Activated CD8-positive, alpha-beta memory T cell treated with anti-CD3 and anti-CD28 coated beads, Interleukin-2, amount 50 U/mL, for 1 hour (primary cell): ENCODE data around the gene PRKAG1.

ENCODE experiments used
- DNase-seq: peaks from one replicate; pipeline ENCODE4 v3.0.0-alpha.2; 2020; ENCODE audit errors: extremely low read depth

Gene PRKAG1

DNA sequence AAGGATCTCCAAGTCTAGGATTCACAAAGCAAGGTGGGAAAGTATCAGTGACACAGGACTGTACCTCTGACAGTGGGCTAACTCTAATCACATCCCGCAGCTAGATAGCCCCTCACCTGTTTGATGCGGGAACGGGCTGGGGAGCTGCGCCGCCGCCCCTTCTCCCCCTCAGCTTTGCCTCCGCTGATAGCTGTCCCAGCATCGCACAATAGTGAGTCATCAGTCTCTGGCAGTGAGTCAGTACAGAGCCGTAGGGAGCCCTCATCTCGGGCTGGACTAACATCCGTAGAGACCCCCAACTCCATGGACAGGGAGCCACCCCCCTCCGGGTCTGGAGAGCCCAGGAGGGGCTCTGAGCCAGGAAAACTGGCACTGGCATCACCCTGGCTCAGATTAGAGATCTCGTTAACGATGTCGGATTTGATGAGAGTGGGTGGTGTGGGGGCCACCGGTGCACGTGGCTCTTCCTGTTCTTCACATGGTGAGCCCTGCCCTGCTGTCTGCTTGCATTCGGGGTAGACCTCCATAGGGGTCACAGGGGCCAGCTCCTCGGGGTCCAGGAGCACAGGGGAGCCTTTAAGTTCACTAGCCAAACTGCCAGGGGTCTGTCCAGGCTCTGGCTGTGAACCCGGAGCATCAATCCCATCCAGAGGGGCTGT is 31.1 kb upstream of the PRKAG1 start:
- no peak for DNase-seq

- no peak for DNase-seq
Measured at GRCh38 chr12:49048953-49049352, 30.4 kb upstream of the PRKAG1 start.

GRCh38 chr12:49046129-49046895 is 27.7 kb upstream of the PRKAG1 start:
- no peak for DNase-seq

GRCh38 chr12:49044660-49045059 is 26.1 kb upstream of the PRKAG1 start:
- DNase-seq = no peak

- DNase-seq = peak; percentile 71
Measured at GRCh38 chr12:49043856-49044258, 25.3 kb upstream of the PRKAG1 start.

DNA sequence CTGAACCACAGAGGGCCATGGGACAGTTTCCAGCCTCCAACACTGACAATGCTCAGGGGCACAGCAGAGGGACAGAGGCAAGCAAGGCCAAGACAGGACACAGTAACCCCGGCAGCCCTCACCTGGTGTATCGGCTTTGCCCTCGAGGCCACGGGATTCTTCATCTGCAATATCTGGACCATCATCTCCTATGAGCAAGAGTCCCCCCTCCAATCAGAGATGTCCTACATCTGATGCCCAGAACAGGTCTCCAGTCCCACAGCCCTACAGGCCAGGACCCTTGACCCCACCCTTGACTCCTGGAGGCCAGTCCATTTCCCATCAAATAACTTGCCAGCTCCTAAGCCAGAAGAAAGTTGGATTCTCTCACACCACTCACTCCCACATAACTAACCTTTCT is 24.7 kb upstream of the PRKAG1 start:
- no peak for DNase-seq

DNA sequence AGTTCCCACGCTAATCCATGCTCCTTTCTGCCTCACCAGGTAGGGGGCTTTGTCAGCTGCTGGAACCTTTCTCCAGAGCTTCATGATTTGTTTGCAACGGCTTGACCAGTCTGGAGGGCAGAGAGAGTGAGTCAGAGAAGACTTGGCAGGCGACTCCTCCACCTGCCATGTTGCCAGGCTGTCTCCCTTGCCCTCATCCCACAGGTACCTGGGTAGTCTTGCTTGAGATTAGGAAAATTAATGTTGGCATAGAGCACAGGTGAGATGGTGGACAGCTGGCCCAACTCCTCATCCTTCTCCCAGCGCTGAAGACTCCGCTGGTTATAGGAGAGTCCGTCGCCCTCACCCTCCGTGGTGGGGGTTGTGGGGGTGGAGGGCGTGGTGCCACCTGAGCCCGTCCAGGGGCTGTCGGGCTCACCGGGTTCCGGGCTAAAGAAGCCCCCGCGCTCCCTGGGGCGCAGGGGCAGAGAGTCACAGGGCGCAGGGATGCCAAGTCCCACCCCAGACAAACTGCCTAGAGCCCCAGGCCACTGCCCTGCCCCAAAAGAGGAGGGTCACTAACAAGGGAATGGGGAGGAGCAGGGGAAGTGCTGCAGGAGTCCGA is 23.4 kb upstream of the PRKAG1 start:
- DNase-seq = no peak

GRCh38 chr12:49041036-49041880 is 22.7 kb upstream of the PRKAG1 start:
- no peak for DNase-seq

GRCh38 chr12:49040364-49040855 is 21.8 kb upstream of the PRKAG1 start:
- no peak for DNase-seq

GRCh38 chr12:49039421-49040363 is 21.1 kb upstream of the PRKAG1 start:
- DNase-seq = no peak

DNA sequence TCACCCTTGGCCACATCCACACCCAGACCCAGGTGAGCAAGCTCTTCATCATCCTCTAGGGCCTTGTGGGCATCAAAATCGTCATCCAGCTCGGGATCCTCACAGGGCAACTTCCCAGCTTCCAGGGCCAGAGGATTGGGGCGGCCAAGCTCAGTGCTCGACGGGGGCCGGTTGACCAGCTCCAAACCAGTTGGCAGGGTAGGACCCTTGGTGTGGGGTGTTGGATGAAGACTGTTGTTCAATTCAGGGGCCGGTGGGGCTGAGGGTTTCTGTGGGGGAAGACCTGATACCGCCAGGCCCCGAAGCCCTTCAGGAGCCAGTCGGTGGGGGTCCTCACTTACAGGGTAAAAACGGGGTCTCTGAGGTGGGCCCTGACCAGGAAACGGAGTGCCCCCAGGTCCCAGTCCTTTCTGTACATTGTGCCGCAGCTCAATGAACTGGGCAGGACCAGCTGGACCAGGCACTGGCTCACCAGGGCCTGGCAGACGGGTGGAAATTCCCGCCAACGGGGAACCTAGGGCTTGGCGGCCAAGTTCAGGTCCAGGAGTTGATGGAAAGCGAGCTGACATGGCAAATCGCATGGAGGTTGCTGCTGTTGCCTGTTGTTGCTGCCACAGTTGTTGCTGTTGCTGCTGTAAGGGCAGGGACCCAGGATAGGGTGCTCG is 19.8 kb upstream of the PRKAG1 start:
- DNase-seq = no peak

DNA sequence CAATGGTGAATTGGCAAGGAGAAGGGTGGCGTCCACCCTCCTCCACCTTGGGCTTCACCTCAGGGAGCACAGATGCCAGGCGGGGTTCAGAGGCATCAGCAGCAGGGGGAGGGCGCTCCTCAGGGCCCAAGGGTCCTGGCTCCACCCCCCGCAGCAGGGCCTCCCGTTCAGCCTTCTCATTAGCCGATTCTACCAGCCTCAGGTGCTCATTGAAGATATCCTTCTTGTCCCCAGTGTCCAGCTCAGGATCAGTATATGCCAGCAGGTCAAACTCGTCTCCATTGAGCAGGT is 19.3 kb upstream of the PRKAG1 start:
- DNase-seq = no peak

GRCh38 chr12:49037111-49037946 is 18.8 kb upstream of the PRKAG1 start:
- DNase-seq = no peak

GRCh38 chr12:49036029-49036428 is 17.5 kb upstream of the PRKAG1 start:
- DNase-seq = no peak

GRCh38 chr12:49034286-49034622 is 15.7 kb upstream of the PRKAG1 start:
- no peak for DNase-seq

DNA sequence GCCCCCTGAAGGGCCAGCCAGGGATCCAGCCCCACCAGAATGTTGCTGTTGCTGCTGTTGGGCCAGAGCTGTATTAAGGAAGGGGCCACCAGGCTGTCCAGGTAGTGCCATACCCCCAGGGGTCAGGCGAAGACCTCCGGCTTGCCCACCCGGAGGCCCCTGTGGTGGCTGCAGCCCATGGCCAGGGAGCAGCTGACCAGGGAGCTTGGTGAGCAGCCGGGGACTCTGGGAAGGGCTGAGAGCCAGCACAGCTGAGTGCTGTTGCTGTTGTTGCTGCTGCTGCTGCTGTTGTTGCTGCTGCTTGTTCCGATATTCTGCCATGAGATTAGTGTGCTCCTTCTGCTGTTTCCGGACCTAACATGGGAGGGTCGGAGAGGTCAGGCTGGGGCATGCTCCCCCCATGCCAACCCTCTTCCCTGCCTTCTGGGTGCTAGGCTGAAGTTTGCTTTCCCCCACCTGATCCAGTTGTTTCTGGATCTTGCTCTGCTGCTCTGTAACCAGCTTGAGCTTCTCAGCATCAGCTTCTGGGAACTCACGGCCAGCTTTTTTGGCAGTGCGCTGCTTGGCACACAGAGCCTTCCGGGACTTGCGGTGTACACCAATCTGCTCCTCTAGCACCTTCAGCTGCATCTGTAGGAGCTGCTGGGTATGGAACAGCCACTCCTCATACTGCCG is 15.2 kb upstream of the PRKAG1 start:
- no peak for DNase-seq

- no peak for DNase-seq
Measured at GRCh38 chr12:49032679-49033447, 14.3 kb upstream of the PRKAG1 start.

DNA sequence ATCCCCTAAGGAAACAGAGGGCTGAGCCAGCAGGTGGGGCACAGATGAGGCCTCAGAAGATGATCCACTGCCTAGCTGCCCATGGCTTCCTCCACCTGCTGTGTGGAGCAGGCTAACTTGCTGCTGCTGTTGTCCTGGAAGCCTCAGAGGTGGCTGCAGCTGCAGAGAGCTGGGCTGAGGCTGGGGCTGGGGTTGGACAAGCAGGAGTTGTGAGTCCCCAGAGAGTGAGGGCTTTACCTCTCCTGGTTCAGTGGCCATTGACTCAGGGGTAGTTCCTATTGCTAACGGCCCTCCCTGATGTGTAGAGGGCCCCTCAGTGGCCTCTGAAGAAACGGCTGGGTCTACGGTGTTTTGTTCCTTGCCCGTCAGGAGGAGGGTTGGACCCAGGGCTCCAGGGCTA is 13.7 kb upstream of the PRKAG1 start:
- no peak for DNase-seq
